ENCODE data around the gene RAB9B.

The RAB9B gene

DNA sequence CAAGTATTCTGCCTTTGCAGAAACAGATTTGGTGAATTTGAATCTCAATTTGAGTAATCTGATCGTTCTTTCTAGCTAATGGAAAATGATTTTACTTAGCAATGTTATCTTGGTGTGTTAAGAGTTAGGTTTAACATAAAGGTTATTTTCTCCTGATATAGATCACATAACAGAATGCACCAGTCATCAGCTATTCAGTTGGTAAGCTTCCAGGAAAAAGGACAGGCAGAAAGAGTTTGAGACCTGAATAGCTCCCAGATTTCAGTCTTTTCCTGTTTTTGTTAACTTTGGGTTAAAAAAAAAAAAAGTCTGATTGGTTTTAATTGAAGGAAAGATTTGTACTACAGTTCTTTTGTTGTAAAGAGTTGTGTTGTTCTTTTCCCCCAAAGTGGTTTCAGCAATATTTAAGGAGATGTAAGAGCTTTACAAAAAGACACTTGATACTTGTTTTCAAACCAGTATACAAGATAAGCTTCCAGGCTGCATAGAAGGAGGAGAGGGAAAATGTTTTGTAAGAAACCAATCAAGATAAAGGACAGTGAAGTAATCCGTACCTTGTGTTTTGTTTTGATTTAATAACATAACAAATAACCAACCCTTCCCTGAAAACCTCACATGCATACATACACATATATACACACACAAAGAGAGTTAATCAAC, 40.1 kb downstream of the RAB9B start:
- ATAC-seq (replicated peaks) (no peak), DNase-seq (no peak)
- no peaks in the 10 kb centered on the region for H3K36me3 Mint-ChIP-seq
- H3K9me3 Mint-ChIP-seq: no peaks in the 10 kb centered on the region
- no peak overlapping the region for H3K4me3 Mint-ChIP-seq
- H3K4me1 Mint-ChIP-seq: peaks cover 15 to 24% of the 10 kb centered on the region in 2 donors
- H3K27ac Mint-ChIP-seq: no peak overlapping the region
- H3K27me3 Mint-ChIP-seq: no peaks in the 10 kb centered on the region

DNA sequence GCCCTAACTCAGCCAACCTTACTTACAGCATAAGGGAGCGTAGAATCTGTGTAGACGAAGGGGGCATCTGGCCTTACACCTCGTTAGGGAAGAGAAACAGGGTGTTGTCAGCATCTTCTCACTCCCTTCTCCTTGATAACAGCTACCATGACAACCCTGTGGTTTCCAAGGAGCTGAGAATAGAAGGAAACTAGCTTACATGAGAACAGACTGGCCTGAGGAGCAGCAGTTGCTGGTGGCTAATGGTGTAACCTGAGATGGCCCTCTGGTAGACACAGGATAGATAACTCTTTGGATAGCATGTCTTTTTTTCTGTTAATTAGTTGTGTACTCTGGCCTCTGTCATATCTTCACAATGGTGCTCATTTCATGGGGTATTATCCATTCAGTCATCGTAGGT, 40.8 kb downstream of the RAB9B start:
- H3K4me1 Mint-ChIP-seq: peaks cover 15 to 24% of the 10 kb centered on the region in 2 donors
- H3K27me3 Mint-ChIP-seq: peaks cover 0 to 4% of the 10 kb centered on the region in 2 donors
- H3K27ac Mint-ChIP-seq: no peak overlapping the region
- no peak overlapping the region for H3K4me3 Mint-ChIP-seq
- H3K9me3 Mint-ChIP-seq: no peaks in the 10 kb centered on the region
- no peaks in the 10 kb centered on the region for H3K36me3 Mint-ChIP-seq
- ATAC-seq (replicated peaks) (no peak), DNase-seq (no peak)

DNA sequence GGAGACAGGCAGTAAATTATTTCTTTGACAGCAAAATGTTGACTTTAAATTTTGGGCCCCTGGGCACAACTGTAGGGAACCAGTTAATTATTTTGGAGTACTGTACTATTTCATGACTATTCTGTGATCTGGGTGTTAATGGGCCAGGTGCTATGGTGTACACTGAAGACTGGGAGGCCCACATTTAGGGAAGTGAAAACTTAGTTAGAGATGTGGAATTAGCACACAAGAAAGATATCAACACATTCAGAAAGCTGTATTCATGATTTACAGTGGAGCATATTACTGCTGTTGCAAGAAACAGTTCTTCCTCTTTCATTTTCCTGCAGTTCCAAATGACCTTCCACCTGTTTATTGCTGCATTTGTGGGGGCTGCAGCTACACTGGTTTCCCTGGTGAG, 43.1 kb downstream of the RAB9B start:
- Mint-ChIP-seq H3K4me3 (no peak overlapping the region), H3K36me3 (no peaks in the 10 kb centered on the region), H3K27ac (no peak overlapping the region), H3K4me1 (peaks cover 15 to 24% of the 10 kb centered on the region in 2 donors), H3K27me3 (peaks cover 0 to 4% of the 10 kb centered on the region in 2 donors), H3K9me3 (no peaks in the 10 kb centered on the region)
- no peak for DNase-seq
- ATAC-seq (replicated peaks): peak; percentile 96 to 98

DNA sequence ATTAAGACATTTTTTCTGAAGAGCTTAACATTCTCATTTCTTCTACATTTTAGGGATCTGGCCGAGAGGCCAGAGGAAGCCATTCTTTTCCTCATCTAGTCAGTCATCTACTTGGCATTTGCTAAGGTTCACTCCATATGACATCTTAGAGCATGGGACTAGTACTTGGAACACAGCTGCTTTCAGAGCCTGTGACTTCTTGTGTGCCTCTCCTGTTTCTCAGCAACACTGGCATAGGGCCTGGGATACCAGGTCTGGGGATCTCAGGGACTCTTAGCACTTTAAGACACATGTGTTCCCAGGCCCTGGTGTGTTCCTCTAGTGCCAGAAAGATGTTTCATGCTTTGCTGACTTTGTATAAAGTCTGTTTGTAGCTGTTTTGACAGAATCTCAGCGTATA, 48.1 kb downstream of the RAB9B start:
- Mint-ChIP-seq H3K4me1 (peaks cover 8 to 13% of the 10 kb centered on the region in 2 donors), H3K36me3 (no peaks in the 10 kb centered on the region), H3K9me3 (no peaks in the 10 kb centered on the region), H3K27me3 (peaks cover 0 to 4% of the 10 kb centered on the region in 2 donors), H3K4me3 (no peak overlapping the region), H3K27ac (no peak overlapping the region)
- ATAC-seq (replicated peaks) (no peak), DNase-seq (no peak)

DNA sequence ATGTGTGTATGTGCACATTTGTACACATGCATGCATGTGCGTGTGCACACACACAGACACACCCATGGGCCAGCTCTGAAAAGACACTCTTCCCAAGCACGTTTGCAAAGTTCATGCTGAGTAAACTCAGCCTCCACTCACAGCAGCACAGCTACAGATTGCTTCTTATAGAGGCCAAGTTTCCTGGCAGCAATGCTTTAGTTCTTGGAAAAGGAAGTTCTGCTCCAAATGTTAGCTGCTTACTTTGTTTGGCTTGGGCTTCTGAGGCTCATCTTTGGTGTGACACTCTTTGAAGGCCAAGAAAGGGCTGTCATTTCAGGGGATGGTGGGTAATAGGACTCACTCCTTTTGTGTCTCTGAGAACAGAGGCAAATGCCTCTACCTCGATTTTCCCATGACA, 48.9 kb downstream of the RAB9B start:
- no peak for ATAC-seq (replicated peaks)
- no peak overlapping the region for H3K4me3 Mint-ChIP-seq
- no peak for DNase-seq
- peaks cover 4 to 5% of the 10 kb centered on the region in 2 donors for H3K4me1 Mint-ChIP-seq
- no peaks in the 10 kb centered on the region for H3K9me3 Mint-ChIP-seq
- H3K27ac Mint-ChIP-seq: no peak overlapping the region
- peaks cover 0 to 6% of the 10 kb centered on the region in 2 donors for H3K27me3 Mint-ChIP-seq
- no peaks in the 10 kb centered on the region for H3K36me3 Mint-ChIP-seq

GRCh38 chrX:103782640-103783039, 49.4 kb downstream of the RAB9B start:
- no peak for ATAC-seq (replicated peaks)
- no peak for DNase-seq
- Mint-ChIP-seq H3K9me3 (no peaks in the 10 kb centered on the region), H3K4me3 (no peak overlapping the region), H3K36me3 (no peaks in the 10 kb centered on the region), H3K27ac (no peak overlapping the region), H3K4me1 (peaks cover 2% of the 10 kb centered on the region in 2 donors), H3K27me3 (peaks cover 0 to 11% of the 10 kb centered on the region in 2 donors)

DNA sequence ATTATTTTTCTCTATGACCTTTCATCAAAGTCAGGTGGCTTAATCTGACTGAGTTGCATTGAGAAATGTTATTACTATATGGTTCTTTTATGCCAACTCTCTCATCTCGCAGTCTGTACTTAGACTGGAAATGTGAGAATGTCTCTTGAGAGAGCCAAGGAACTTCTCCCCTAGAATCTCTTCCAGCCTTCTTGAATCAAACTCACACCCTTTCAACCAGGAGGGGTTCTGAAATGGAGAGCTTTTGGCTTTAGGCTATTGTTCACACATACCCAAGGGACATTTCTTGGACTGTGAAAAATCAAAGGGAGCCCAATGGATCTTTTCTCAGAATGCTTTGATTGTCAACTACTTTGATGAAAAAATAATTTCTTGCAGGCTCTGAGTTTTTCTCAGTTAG, 50.4 kb downstream of the RAB9B start:
- peaks cover 0 to 16% of the 10 kb centered on the region in 2 donors for H3K27me3 Mint-ChIP-seq
- H3K4me3 Mint-ChIP-seq: no peak overlapping the region
- no peaks in the 10 kb centered on the region for H3K4me1 Mint-ChIP-seq
- no peaks in the 10 kb centered on the region for H3K9me3 Mint-ChIP-seq
- DNase-seq (no peak), ATAC-seq (replicated peaks) (no peak)
- no peak overlapping the region for H3K27ac Mint-ChIP-seq
- H3K36me3 Mint-ChIP-seq: no peaks in the 10 kb centered on the region

DNA sequence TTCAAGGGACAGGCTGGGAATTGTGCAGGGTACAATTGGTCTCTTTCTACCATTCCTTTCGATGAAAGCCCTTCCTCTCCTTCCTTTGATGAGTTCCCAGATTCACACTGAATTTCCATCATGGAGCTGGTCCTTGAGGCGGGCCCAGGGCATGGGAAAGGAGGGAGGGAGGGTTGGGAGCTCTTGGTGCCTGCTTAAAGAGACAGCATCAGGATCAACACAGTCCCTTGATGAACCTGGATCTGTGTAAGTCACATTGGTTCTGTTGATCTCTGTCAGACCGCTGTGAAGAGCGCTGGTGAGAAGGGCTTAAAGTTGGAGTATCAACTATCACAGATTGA, 51.0 kb downstream of the RAB9B start:
- peaks cover 0 to 12% of the 10 kb centered on the region in 2 donors for H3K27me3 Mint-ChIP-seq
- no peaks in the 10 kb centered on the region for H3K9me3 Mint-ChIP-seq
- no peak overlapping the region for H3K4me3 Mint-ChIP-seq
- no peak overlapping the region for H3K27ac Mint-ChIP-seq
- no peak for DNase-seq
- ATAC-seq (replicated peaks): no peak
- H3K36me3 Mint-ChIP-seq: no peaks in the 10 kb centered on the region
- no peaks in the 10 kb centered on the region for H3K4me1 Mint-ChIP-seq

GRCh38 chrX:103780336-103781061, 51.6 kb downstream of the RAB9B start:
- no peak for ATAC-seq (replicated peaks)
- Mint-ChIP-seq H3K27me3 (peaks cover 0 to 12% of the 10 kb centered on the region in 2 donors), H3K36me3 (no peaks in the 10 kb centered on the region), H3K27ac (no peak overlapping the region), H3K4me1 (no peaks in the 10 kb centered on the region), H3K4me3 (no peak overlapping the region), H3K9me3 (no peaks in the 10 kb centered on the region)
- DNase-seq: no peak

DNA sequence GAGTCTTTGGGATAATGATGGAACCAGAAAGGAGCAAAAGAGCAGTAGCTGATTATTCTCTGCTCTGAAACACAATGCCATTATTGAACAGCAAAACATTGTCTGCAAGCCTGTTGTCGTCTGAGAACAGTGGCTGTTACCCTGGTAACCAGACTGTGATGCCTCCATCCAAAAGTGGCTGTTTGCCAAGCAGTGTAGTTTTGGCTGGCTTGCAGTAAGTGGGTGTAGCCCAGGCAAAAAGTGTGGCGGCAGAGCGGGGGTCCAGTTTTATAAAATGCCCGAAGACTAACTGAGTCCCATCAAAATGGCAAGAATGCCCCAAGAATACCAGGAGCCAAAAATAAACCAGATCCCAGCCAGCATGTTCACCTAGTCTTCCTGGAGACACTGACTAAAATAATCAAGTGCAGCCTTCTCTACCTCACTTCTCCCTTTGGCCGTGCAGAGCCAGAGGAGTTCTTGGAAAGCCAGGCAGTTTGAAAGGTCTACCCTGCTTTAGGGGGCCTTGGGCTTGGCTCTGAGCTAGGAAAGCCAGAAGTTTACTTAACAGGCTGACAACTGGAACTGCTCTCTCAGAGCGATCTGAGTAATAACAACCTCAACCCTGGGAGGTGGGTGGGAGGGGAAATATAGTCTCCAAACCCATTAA, 52.8 kb downstream of the RAB9B start:
- DNase-seq: no peak
- H3K4me1 Mint-ChIP-seq: no peaks in the 10 kb centered on the region

DNA sequence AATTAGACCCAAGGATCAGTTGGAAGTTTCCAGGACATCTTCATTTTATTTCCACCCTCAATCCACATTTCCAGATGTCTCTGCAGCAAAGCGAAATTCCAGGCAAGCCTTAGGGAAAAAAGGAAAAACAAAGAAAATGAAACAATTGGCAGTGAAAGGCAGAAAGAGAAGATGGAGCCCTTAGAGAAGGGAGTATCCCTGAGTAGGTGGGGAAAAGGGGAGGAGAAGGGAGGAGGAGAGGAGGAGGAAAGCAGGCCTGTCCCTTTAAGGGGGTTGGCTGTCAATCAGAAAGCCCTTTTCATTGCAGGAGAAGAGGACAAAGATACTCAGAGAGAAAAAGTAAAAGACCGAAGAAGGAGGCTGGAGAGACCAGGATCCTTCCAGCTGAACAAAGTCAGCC, 55.5 kb downstream of the RAB9B start, which contains the start of gene PLP1:
Gene PLP1, plus strand, starts transcription at position 295 of the 400 bp plus-strand sequence. CDS start 156 bp downstream, outside the sequence.
- Mint-ChIP-seq H3K27me3 (peaks cover 10 to 12% of the 10 kb centered on the region in 2 donors), H3K27ac (no peak within 1 kb of the TSS), H3K4me3 (no peak within 1 kb of the TSS), H3K9me3 (no peaks in the 10 kb centered on the region), H3K36me3 (no peaks in the 10 kb centered on the region), H3K4me1 (no peaks in the 10 kb centered on the region)
- no peak for DNase-seq
- ATAC-seq (replicated peaks): no peak

More for the DNA sequence above, 52.8 kb downstream of the RAB9B start:
- no peak overlapping the region for H3K4me3 Mint-ChIP-seq
- no peaks in the 10 kb centered on the region for H3K36me3 Mint-ChIP-seq
- H3K27me3 Mint-ChIP-seq: peaks cover 6 to 12% of the 10 kb centered on the region in 2 donors
- no peaks in the 10 kb centered on the region for H3K9me3 Mint-ChIP-seq
- H3K27ac Mint-ChIP-seq: no peak overlapping the region
- no peak for ATAC-seq (replicated peaks)

GRCh38 chrX:103774070-103774642, 57.9 kb downstream of the RAB9B start:
- DNase-seq (no peak), ATAC-seq (replicated peaks) (no peak)
- Mint-ChIP-seq H3K27ac (no peak overlapping the region), H3K36me3 (no peaks in the 10 kb centered on the region), H3K27me3 (peaks cover 10 to 12% of the 10 kb centered on the region in 2 donors), H3K4me1 (no peaks in the 10 kb centered on the region), H3K4me3 (no peak overlapping the region), H3K9me3 (no peaks in the 10 kb centered on the region)

DNA sequence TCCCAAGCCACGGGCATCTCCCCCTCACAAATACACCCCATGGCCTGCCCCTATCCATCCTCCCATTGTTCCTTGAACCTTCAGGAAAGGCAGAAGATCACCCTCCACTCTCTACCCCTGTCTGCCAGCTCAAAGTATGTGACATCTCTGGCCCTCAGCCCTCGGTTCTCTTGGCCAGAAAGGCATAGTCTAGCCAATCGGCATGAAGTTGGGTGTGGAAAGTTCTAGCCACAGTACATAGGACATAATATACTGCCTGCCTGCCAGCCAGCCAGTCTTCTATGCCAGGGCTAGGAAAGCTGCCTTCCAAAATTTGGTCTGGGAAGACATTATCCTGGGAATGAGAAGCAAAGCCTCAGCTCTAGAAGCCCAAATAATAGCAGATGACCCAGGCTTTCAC, 58.6 kb downstream of the RAB9B start:
- no peak for DNase-seq
- no peaks in the 10 kb centered on the region for H3K4me1 Mint-ChIP-seq
- H3K27me3 Mint-ChIP-seq: peaks cover 10 to 12% of the 10 kb centered on the region in 2 donors
- no peak overlapping the region for H3K4me3 Mint-ChIP-seq
- no peaks in the 10 kb centered on the region for H3K36me3 Mint-ChIP-seq
- no peaks in the 10 kb centered on the region for H3K9me3 Mint-ChIP-seq
- H3K27ac Mint-ChIP-seq: no peak overlapping the region
- no peak for ATAC-seq (replicated peaks)

Measured in stimulated activated naive B cell treated with anti-CD40 and anti-IgM and Interleukin-4, amounts not matched to agents 10 μg/mL and 1 μg/mL and 100 μg/mL, for 72 hours (primary cell).